HG03558 (cell line): ENCODE data around the gene TMEM86B.
"Not testable (repeated sequence)": the region's sequence is repeated elsewhere in the genome, so short reads cannot be mapped to it uniquely, and the experiment has no call there.

Experiments used
- ATAC-seq: cut with Tn5 transposase; IDR thresholded peaks from one replicate; pipeline ENCODE4 v1.9.1; 2021; ENCODE audit warnings: moderate number of reproducible peaks; ENCODE audit not compliant: unreplicated experiment; ENCODE audit errors: extremely low read depth

Gene TMEM86B

DNA sequence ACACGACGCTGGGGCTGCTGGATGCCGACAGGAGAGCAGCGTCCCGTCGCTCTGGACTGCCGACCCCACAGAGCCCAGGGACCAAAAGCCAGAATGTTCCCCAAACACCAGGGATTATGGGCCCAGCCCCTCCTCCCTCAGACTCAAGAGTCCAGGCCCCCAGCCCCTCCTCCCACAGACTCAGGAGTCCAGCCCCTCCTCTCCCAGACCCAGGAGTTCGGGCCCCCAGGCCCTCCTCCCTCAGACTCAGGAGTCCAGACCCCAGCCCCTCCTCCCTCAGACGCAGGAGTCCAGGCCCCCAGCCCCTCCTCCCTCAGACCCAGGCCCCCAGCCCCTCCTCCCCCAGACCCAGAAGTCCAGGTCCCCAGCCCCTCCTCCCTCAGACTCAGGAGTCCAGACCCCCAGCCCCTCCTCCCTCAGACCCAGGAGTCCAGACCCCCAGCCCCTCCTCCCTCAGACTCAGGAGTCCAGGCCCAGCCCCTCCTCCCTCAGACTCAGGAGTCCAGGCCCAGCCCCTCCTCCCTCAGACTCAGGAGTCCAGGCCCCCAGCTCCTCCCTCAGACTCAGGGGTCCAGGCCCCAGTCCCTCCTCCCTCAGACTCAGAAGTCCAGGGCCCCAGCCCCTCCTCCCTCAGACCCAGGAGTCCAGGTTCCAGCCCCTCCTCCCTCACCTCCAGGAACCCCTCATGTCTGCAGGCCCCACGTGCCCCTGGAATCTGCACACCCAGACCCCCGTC, 3.7 kb downstream of the TMEM86B start:
- not testable (repeated sequence) for ATAC-seq

GRCh38 chr19:55224038-55224665, 4.4 kb downstream of the TMEM86B start:
- no peak for ATAC-seq

- ATAC-seq, result no peak
Observed at GRCh38 chr19:55223291-55224037, 5.1 kb downstream of the TMEM86B start.

GRCh38 chr19:55220525-55220924, 8.0 kb downstream of the TMEM86B start:
- no peak for ATAC-seq

- no peak for ATAC-seq
Observed at GRCh38 chr19:55216461-55217198, 11.9 kb downstream of the TMEM86B start.

- ATAC-seq, result no peak
Observed at GRCh38 chr19:55213547-55213946, 15.0 kb downstream of the TMEM86B start.

DNA sequence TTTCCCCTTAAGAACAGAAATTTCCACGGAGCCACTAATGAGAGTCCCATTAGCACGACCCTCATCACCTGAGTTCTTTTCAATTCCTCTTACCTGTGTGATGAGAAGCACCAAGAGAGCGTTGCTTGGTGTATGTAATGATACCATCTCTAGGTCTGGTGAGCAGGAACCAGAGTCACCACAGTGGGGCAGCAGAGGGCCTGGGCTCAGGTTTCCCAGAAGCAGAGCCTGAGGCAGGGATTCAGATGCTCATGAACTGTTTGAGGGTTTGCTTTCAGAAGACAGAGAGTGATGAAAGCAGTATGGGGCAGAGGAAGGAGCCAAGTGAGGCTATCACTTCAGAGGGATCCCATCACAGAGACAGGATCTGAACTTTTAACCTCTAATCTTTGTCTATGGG, 16.1 kb downstream of the TMEM86B start:
- no peak for ATAC-seq

DNA sequence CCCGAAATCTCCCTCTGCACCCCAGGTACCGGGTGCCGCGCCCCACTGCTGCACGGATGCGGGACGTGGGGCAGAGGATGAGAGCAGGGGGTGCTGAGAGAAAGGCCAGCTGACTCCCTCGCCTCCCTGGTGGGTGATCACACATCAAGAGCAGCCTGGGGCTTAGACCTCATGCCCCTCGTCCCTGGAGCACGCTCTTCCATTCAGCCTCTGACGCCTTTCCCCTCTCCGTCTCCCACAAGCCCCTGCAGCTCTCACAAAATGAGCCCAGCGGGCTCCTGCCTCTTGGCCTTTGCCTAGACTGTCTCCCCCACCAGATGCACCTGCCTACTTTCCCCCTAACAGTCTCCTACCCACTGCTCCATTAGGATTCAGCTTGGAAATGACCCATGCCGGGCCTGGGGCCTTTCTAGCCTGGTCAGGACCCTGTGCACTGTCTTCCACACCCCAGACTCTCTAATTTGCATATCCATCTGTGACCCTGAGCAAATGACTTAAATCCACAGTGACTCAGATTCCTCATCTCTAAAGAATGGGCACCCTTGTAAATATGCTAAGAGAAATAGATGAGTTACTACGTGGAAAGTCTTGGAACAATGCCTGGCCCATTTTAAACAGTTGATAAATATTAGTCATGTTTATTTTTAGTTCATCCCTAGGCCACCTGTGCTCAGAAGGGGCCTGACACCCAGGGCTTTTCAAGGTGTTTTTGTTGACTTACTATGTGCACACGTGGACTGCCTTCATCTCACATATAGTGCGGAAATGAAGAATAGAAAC, 18.7 kb downstream of the TMEM86B start:
- ATAC-seq, result no peak

- no peak for ATAC-seq
Observed at GRCh38 chr19:55208880-55209692, 19.5 kb downstream of the TMEM86B start, which contains the start of gene PTPRH. PTPRH (minus strand) TSS chr19:55209501; CDS start chr19:55209433, 68 bp downstream.

DNA sequence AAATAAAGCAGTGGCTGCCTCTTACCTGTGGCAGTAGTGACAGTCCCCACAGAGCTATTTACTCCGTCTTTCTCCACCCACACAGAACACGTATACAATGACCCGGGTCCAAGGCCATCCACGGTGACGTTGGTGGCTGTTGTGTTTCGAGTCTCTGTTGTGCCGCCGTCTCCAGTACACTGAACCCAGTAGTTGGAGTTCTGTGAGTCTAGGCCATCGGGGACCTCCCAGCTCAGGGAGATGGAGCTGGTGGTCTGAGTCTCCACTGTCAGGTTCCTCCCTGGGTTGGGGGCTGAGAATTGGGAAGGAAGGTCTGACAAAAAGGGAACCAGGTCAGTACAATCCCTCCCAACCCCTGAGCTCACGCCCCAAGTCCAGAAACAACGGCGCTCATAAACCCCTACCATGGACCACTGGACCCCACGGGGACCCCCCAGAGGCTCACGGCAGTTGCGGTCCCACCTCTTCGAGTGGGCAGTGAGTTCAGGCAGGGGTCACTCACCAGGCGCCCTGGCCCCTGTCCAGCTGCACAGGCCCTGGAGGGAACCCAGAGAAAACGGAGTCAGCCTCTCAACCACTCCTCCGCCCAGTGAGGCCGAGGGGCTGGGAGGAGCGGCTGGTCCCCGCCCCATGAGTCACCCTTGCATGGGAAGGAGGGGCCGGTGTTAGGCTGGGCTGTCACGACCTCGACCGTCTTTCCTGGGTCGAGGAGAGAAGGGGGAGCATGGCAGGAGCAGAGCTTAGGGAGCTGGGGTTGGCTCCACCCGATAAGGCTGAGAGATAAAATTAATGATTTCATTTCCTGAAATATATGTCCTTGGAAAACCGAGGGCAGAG, 21.7 kb downstream of the TMEM86B start:
- ATAC-seq, result no peak

DNA sequence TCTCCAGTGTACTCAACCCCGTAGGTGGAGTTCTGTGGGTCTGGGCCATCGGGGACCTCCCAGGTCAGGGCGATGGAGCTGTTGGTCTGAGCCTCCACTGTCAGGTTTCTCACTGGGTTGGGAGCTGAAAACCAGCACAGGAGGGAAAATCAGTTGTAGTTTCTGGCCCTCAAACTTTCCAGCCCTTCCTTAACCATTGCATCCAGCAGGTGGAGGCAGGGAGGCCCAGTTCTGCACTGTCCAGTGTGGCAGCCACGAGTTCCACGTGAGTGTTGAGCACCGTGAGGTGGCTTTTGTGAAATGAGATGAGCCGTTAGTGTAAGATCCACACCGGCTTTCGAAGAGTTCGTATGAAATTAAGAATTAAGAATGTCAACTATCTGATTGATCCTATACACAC, 26.4 kb downstream of the TMEM86B start:
- ATAC-seq, result not testable (repeated sequence)

GRCh38 chr19:55199620-55200204, 28.9 kb downstream of the TMEM86B start:
- no peak for ATAC-seq

DNA sequence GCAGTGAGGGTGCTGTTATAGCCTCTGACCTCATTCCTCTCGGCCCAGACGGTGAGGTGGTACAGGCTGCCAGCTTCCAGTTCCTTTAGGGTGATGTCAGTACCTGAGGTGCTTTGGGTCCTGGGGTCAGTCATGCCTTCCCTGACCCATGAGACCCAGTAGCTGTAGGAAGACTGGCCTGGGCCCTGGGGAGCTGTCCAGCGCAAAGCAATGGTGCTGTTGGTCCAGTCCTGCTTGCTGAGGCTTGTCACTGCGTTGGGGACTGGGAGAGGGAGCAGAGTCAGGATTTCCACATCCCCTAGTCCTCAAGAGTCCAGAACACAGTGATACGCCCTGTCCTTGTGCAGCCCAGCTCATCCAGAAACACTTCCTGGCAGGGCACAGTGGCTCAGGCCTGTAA, 29.9 kb downstream of the TMEM86B start:
- ATAC-seq, result no peak

GRCh38 chr19:55197528-55197927, 31.0 kb downstream of the TMEM86B start:
- ATAC-seq, result no peak

DNA sequence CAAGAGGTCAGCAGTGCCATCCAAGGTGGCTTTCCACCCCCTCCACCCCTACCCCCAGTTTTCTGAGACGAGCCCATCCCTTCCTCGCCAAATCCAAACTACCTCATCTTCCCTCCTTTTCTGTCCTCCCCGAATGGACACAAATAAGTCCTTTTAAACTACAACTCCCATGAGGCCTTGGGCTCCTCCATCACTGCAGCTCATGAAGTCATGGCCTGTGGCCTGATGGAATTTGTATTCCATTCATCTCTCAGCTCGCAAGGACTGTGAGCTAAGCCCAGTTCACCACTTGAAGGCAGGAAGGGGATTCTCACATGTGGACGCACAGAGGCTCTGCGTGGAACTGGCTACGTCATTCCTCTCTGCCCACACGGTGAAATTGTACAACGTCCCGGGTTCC, 31.8 kb downstream of the TMEM86B start:
- ATAC-seq, result no peak

DNA sequence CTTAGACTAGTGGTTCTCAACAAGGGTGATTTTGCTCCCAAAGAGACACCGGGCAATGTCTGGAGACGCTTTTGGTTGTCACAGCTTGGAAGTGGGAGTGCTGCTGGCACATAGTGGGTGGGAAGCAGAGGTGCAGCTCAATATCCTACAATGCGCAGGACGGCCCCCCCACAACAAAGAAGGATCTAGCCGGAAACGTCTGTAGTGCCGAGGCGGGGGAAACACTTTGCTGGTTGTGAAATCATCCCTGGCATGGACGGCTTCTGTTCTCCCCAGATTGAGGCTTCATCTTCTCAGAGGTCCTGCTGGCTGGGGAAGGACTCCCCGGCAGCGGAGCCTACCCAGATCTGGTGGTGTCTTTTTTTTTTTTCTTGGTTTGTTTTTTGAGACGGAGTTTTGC, 35.1 kb downstream of the TMEM86B start:
- no peak for ATAC-seq

GRCh38 chr19:55189403-55189835, 39.1 kb downstream of the TMEM86B start:
- ATAC-seq, result no peak

DNA sequence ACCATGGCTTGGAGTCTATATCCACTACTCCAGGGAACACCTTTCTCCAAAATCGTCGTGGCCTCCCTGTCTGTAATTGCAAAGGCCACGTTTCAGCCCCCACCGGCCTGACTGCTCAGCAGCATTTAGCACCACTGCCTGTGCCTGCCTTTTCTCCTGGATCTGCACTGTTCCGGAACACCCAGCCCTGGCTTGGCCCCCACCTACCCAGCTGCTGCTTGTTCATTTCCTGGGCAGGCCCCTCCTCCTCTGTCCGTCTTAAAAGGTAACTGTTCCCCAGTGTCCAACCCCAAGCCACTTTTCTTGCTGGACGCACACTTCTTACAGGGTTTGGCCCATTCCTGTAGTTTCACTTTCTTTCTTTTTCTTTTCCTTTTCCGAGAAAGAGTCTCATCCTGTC, 39.9 kb downstream of the TMEM86B start:
- ATAC-seq, result no peak
